KMS-11 (cell line): ENCODE measurements around the gene TMEM222.
"Not testable (repeated sequence)": the region's sequence is repeated elsewhere in the genome, so short reads cannot be mapped to it uniquely, and the experiment has no call there.

Experiments
- H2AFZ ChIP-seq: fragments of 200-600 bp; sonication (generic); 2 replicates; pipeline ENCODE4 v1.6.1; 2016; ENCODE audit warnings: antibody characterized with exemption, mixed run types, low read depth
- H3K27ac ChIP-seq: fragments of 200-600 bp; sonication (generic); 2 replicates; pipeline ENCODE4 v1.6.1; 2016; ENCODE audit warnings: mild to moderate bottlenecking, mixed run types
- H3K27me3 ChIP-seq: fragments of 200-600 bp; sonication (generic); 2 replicates; pipeline ENCODE4 v1.6.1; 2017; ENCODE audit warnings: mild to moderate bottlenecking, low read depth, mixed run types, moderate library complexity; ENCODE audit not compliant: insufficient read depth
- H3K36me3 ChIP-seq: fragments of 200-600 bp; sonication (generic); 2 replicates; pipeline ENCODE4 v1.6.1; 2017; ENCODE audit warnings: mild to moderate bottlenecking, mixed run types; ENCODE audit not compliant: insufficient read depth
- H3K4me1 ChIP-seq: fragments of 200-600 bp; sonication (generic); 2 replicates; pipeline ENCODE4 v1.6.1; 2016; ENCODE audit warnings: mild to moderate bottlenecking, low read depth, mixed run types; ENCODE audit not compliant: poor library complexity, severe bottlenecking
- H3K4me2 ChIP-seq: fragments of 200-600 bp; sonication (generic); 2 replicates; pipeline ENCODE4 v1.7.0; 2016; ENCODE audit warnings: mild to moderate bottlenecking, mixed run types
- H3K4me3 ChIP-seq: fragments of 200-600 bp; sonication (generic); IDR thresholded peaks from 2 replicates; pipeline ENCODE4 v1.6.1; 2017; ENCODE audit warnings: low read depth, low read length, mixed read lengths; ENCODE audit not compliant: insufficient read depth
- H3K79me2 ChIP-seq: fragments of 200-600 bp; sonication (generic); 2 replicates; pipeline ENCODE4 v1.6.1; 2016; ENCODE audit warnings: low read depth, mixed run types; ENCODE audit not compliant: insufficient read depth
- H3K9ac ChIP-seq: fragments of 200-600 bp; sonication (generic); 2 replicates; pipeline ENCODE4 v1.6.1; 2016; ENCODE audit warnings: mild to moderate bottlenecking, mixed run types
- H4K20me1 ChIP-seq: fragments of 200-600 bp; sonication (generic); 2 replicates; pipeline ENCODE4 v1.6.1; 2016; ENCODE audit warnings: mild to moderate bottlenecking, mixed run types; ENCODE audit not compliant: insufficient read depth
- TF ChIP-seq, protein P1 (sequence below): fragments of 200-600 bp; sonication (generic); conservative IDR thresholded peaks from 2 replicates; pipeline ENCODE4 v1.6.1; 2017; ENCODE audit warnings: low read depth, mild to moderate bottlenecking, antibody characterized with exemption, low read length, moderate library complexity, mixed read lengths

The TMEM222 gene

DNA sequence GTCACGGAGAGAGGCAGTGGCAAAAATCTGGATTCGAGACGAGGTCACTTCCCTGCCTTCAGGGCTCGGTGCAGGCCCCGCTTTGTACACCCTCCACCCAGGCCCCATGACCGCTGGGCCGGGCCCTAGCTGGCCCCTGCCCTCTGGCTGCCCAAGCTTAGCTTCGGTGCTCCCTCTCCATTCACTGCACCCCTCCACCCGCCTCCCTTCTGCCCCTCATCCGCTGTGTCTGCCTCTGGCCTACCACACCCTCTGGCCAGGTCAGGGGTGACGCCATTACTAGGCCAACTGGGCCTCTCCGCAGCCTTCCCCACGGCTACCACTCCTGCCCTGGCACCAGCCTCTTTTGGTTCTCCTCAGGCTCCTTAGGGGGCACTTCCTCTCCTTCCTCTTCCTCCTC is 61.7 kb downstream of the TMEM222 start:
- Histone ChIP-seq H3K4me2 (no peak overlapping the region), H3K4me3 (no peak overlapping the region), H3K9ac (no peak overlapping the region), H4K20me1 (no peaks in the 10 kb centered on the region), H3K27ac (no peak overlapping the region), H2AFZ (no peak overlapping the region), H3K4me1 (no peaks in the 10 kb centered on the region), H3K36me3 (no peaks in the 10 kb centered on the region), H3K79me2 (no peaks in the 10 kb centered on the region), H3K27me3 (peaks cover 9% of the 10 kb centered on the region)
- TF ChIP-seq, protein P1, sequence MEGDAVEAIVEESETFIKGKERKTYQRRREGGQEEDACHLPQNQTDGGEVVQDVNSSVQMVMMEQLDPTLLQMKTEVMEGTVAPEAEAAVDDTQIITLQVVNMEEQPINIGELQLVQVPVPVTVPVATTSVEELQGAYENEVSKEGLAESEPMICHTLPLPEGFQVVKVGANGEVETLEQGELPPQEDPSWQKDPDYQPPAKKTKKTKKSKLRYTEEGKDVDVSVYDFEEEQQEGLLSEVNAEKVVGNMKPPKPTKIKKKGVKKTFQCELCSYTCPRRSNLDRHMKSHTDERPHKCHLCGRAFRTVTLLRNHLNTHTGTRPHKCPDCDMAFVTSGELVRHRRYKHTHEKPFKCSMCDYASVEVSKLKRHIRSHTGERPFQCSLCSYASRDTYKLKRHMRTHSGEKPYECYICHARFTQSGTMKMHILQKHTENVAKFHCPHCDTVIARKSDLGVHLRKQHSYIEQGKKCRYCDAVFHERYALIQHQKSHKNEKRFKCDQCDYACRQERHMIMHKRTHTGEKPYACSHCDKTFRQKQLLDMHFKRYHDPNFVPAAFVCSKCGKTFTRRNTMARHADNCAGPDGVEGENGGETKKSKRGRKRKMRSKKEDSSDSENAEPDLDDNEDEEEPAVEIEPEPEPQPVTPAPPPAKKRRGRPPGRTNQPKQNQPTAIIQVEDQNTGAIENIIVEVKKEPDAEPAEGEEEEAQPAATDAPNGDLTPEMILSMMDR, result no peak

DNA sequence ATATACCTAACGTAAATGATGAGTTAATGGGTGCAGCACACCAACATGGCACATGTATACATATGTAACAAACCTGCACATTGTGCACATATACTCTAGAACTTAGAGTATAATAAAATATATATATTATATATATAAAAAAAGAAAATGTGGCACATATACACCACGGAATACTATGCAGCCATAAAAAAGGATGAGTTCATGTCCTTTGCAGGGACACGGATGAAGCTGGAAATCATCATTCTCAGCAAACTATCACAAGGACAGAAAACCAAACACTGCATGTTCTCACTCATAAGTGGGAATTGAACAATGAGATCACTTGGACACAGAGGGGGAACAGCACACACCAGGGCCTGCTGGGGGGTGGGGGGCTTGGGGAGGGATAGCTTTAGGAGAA is 62.8 kb downstream of the TMEM222 start:
- H3K27ac ChIP-seq, H3K4me3 ChIP-seq, H2AFZ ChIP-seq, H3K4me1 ChIP-seq, H3K27me3 ChIP-seq, H3K79me2 ChIP-seq, H4K20me1 ChIP-seq, H3K9ac ChIP-seq, H3K36me3 ChIP-seq, H3K4me2 ChIP-seq: not testable (repeated sequence)
